HepG2 (cell line): ENCODE results near the gene SCMH1. TPM values are rescaled to one million over a fixed set of nuclear protein-coding genes. Genes with fewer than 3 reads are reported as not detected.
A peak's percentile ranks its signal among the peaks of the same experiment; 100 is the strongest.

Experiments used
- MAZ ChIP-seq, 2 experiments: sonication (generic) in 1 of 2; formaldehyde crosslinking in 1 of 2; IDR thresholded peaks; 2 replicates each; pipeline versions ENCODE4 v1.5.0 to v1.6.1; 2012 to 2020; ENCODE audit warnings: low read depth in 2 of 2, mild to moderate bottlenecking in 2 of 2, borderline replicate concordance in 1 of 2, improper control_type of control experiment in 1 of 2, low read length in 1 of 2, missing genetic modification reagents in 1 of 2, moderate library complexity in 1 of 2
- MED1 ChIP-seq: sonication (generic); formaldehyde crosslinking; IDR thresholded peaks from 2 replicates; pipeline ENCODE4 v1.4.0; 2020; ENCODE audit warnings: missing genetic modification reagents
- NFRKB ChIP-seq: fragments of 450-650 bp; IDR thresholded peaks from 2 replicates; pipeline ENCODE4 v1.6.1; 2017
- PAX8 ChIP-seq: sonication (generic); formaldehyde crosslinking; IDR thresholded peaks from 2 replicates; pipeline ENCODE4 v1.8.0; 2022; ENCODE audit warnings: mild to moderate bottlenecking, missing genetic modification reagents, borderline replicate concordance
- POLR2AphosphoS5 ChIP-seq: IDR thresholded peaks from 2 replicates; pipeline ENCODE4 v1.6.1; 2012; ENCODE audit warnings: low read depth, low read length
- RAD51 ChIP-seq: fragments of 450-650 bp; IDR thresholded peaks from 2 replicates; pipeline ENCODE4 v1.6.1; 2016; ENCODE audit warnings: borderline replicate concordance
- RARG ChIP-seq: sonication (generic); formaldehyde crosslinking; IDR thresholded peaks from 2 replicates; pipeline ENCODE4 v1.4.0; 2020; ENCODE audit warnings: low read depth, mild to moderate bottlenecking, missing genetic modification reagents
- TOPORS ChIP-seq: sonication (generic); formaldehyde crosslinking; IDR thresholded peaks from 2 replicates; pipeline ENCODE4 v1.8.0; 2023; ENCODE audit warnings: mild to moderate bottlenecking, missing genetic modification reagents
- TSC22D2 ChIP-seq: sonication (generic); formaldehyde crosslinking; IDR thresholded peaks from 2 replicates; pipeline ENCODE4 v1.5.1; 2020; ENCODE audit warnings: missing genetic modification reagents, mild to moderate bottlenecking, borderline replicate concordance
- ZNF44 ChIP-seq: sonication (generic); formaldehyde crosslinking; IDR thresholded peaks from 2 replicates; pipeline ENCODE4 v1.5.1; 2020; ENCODE audit warnings: mild to moderate bottlenecking, missing genetic modification reagents
- ZNF564 ChIP-seq: sonication (generic); formaldehyde crosslinking; IDR thresholded peaks from 2 replicates; pipeline ENCODE4 v1.8.1; 2023; ENCODE audit warnings: mild to moderate bottlenecking, missing genetic modification reagents
- ZNF605 ChIP-seq: sonication (generic); formaldehyde crosslinking; IDR thresholded peaks from 2 replicates; pipeline ENCODE4 v1.8.0; 2022; ENCODE audit warnings: mild to moderate bottlenecking, missing genetic modification reagents
- ZNF660 ChIP-seq: sonication (generic); formaldehyde crosslinking; IDR thresholded peaks from 2 replicates; pipeline ENCODE4 v1.5.1; 2020; ENCODE audit warnings: mild to moderate bottlenecking, low read depth, missing genetic modification reagents, borderline replicate concordance
- polyA plus RNA-seq, 8 experiments: library from polyadenylated mRNA; depleted of rRNA in 3 of 8; stranded (reverse) in 7 of 8; unstranded in 1 of 8; fragments of >200 nt; fragmentation: Illumina TruSeq in 4 of 8; extraction: Trizol in 4 of 8; gene quantifications; 2 replicates each; pipeline versions ENCODE4 v1.2.1 to v1.2.3, GENCODE V29; 2011 to 2016; ENCODE audit warnings: low read depth in 4 of 8, missing spikeins in 1 of 8, mixed read lengths in 1 of 8; ENCODE audit not compliant: insufficient read depth in 1 of 8
- total RNA-seq, 5 experiments: library from RNA; depleted of rRNA; stranded (reverse); fragments of >200 nt; fragmentation: Illumina TruSeq; extraction: Trizol; gene quantifications; 2 replicates each; pipeline ENCODE4 v1.2.3, GENCODE V29; 2016; ENCODE audit warnings: low read depth in 1 of 5
- TF ChIP-seq, protein P1 (sequence below): sonication (generic); formaldehyde crosslinking; IDR thresholded peaks from 2 replicates; pipeline ENCODE4 v1.5.1; 2020; ENCODE audit warnings: missing genetic modification reagents, mild to moderate bottlenecking, borderline replicate concordance
- TF ChIP-seq, protein P2 (sequence below): sonication (generic); formaldehyde crosslinking; IDR thresholded peaks from 2 replicates; pipeline ENCODE4 v1.5.0; 2020; ENCODE audit warnings: mild to moderate bottlenecking, low read depth, missing genetic modification reagents, borderline replicate concordance
- TF ChIP-seq, protein P3 (sequence below): sonication (generic); formaldehyde crosslinking; IDR thresholded peaks from 2 replicates; pipeline ENCODE4 v1.8.0; 2022; ENCODE audit warnings: missing genetic modification reagents, mild to moderate bottlenecking, borderline replicate concordance
- TF ChIP-seq, protein P4 (sequence below): sonication (generic); formaldehyde crosslinking; IDR thresholded peaks from 2 replicates; pipeline ENCODE4 v1.5.1; 2020; ENCODE audit warnings: missing genetic modification reagents, mild to moderate bottlenecking, borderline replicate concordance
- TF ChIP-seq, protein P5 (sequence below): sonication (generic); formaldehyde crosslinking; conservative IDR thresholded peaks from 2 replicates; pipeline ENCODE4 v1.4.0; 2020; ENCODE audit warnings: mild to moderate bottlenecking, missing genetic modification reagents, moderate library complexity

The SCMH1 gene
- total and polyA plus RNA-seq, 2 of the 13 experiments (the other 11 are each of a cell fraction or from before 2014, with no cell fraction given) = 41.8 to 52.6 TPM

DNA sequence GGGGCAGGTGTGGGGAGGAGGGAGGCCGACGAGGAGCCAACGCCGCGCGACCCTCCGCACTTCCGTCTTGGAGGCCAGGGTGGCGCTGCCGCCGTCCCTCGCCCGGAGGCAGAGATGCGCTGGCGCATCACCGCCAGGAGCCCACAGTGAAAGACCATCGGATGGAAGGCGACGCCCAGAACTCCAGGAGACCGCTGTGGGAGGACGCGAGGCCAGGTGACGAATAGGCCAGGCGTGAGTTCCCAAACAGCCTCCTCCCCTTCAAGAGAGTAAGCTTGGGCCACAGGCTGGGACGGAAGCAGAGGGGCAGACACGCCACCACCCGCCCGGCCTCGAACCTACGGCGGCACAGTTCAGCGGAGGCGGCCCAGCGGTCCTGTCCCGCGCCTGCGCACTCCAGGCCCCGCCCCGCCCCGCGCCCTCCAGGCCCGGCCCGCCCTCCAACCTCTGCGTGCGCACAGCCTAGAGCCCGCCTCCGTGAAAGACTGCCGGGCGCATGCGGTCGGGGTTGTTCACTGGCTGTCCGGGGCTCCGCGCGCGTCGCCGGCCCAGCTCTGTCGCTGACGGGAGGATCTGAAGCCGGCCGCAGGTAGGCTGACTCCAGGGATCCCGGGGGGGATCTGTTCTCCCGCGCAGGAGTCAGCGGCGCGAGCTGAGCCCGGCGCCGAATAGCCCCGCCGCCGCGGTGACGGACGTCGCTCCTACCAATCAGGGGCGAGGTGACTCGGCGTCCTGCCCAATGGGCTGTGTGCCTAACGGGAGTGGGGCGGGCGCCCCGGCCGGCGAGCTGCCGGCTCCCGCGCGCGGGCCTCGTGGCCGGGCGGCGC is 262.7 kb downstream of the SCMH1 start, which contains the start of gene CTPS1 (continued):
- TF ChIP-seq RARG (no peak), PAX8 (CRISPR knock-in tag) (no peak), MAZ (IDR thresholded peaks at IDR 0.05; ENCODE audit: borderline replicate concordance, low read depth, low read length) (0 out of 2 replicates have a peak, but pooled peaks have one; percentile 8), MAZ (CRISPR knock-in tag; IDR thresholded peaks at IDR 0.05; ENCODE audit: low read depth) (peak; percentile 91), POLR2AphosphoS5 (peak; percentile 71; the same call in 1 of the 2 replicates), MED1 (CRISPR knock-in tag) (no peak; the same call in 1 of the 2 replicates), ZNF564 (CRISPR knock-in tag) (peak; percentile 76; the same call in 1 of the 2 replicates), TSC22D2 (CRISPR knock-in tag) (peak; percentile 66; the same call in 1 of the 2 replicates), ZNF660 (CRISPR knock-in tag) (no peak), ZNF605 (CRISPR knock-in tag) (peak; percentile 77), ZNF44 (CRISPR knock-in tag) (no peak), TOPORS (CRISPR knock-in tag) (0 out of 2 replicates have a peak, but pooled peaks have one; percentile 18), RAD51 (no peak), NFRKB (no peak)
- TF ChIP-seq, protein P1, sequence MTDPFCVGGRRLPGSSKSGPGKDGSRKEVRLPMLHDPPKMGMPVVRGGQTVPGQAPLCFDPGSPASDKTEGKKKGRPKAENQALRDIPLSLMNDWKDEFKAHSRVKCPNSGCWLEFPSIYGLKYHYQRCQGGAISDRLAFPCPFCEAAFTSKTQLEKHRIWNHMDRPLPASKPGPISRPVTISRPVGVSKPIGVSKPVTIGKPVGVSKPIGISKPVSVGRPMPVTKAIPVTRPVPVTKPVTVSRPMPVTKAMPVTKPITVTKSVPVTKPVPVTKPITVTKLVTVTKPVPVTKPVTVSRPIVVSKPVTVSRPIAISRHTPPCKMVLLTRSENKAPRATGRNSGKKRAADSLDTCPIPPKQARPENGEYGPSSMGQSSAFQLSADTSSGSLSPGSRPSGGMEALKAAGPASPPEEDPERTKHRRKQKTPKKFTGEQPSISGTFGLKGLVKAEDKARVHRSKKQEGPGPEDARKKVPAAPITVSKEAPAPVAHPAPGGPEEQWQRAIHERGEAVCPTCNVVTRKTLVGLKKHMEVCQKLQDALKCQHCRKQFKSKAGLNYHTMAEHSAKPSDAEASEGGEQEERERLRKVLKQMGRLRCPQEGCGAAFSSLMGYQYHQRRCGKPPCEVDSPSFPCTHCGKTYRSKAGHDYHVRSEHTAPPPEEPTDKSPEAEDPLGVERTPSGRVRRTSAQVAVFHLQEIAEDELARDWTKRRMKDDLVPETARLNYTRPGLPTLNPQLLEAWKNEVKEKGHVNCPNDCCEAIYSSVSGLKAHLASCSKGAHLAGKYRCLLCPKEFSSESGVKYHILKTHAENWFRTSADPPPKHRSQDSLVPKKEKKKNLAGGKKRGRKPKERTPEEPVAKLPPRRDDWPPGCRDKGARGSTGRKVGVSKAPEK (CRISPR knock-in tag) = no peak
- TF ChIP-seq, protein P2, sequence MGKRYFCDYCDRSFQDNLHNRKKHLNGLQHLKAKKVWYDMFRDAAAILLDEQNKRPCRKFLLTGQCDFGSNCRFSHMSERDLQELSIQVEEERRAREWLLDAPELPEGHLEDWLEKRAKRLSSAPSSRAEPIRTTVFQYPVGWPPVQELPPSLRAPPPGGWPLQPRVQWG = no peak
- TF ChIP-seq, protein P3, sequence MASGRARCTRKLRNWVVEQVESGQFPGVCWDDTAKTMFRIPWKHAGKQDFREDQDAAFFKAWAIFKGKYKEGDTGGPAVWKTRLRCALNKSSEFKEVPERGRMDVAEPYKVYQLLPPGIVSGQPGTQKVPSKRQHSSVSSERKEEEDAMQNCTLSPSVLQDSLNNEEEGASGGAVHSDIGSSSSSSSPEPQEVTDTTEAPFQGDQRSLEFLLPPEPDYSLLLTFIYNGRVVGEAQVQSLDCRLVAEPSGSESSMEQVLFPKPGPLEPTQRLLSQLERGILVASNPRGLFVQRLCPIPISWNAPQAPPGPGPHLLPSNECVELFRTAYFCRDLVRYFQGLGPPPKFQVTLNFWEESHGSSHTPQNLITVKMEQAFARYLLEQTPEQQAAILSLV (CRISPR knock-in tag) = peak; percentile 16; the same call in 1 of the 2 replicates
- TF ChIP-seq, protein P4, sequence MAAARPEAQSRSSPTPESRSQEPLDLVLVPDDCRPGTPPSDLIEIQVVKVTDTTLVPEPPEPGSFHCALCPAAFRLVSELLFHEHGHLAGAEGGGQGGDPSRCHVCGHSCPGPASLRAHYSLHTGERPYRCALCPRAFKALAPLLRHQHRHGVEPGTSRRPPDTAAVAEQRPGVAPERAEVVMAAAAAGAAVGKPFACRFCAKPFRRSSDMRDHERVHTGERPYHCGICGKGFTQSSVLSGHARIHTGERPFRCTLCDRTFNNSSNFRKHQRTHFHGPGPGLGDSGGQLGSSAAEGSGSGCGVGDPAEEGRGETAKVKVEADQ (CRISPR knock-in tag) = no peak
- TF ChIP-seq, protein P5, sequence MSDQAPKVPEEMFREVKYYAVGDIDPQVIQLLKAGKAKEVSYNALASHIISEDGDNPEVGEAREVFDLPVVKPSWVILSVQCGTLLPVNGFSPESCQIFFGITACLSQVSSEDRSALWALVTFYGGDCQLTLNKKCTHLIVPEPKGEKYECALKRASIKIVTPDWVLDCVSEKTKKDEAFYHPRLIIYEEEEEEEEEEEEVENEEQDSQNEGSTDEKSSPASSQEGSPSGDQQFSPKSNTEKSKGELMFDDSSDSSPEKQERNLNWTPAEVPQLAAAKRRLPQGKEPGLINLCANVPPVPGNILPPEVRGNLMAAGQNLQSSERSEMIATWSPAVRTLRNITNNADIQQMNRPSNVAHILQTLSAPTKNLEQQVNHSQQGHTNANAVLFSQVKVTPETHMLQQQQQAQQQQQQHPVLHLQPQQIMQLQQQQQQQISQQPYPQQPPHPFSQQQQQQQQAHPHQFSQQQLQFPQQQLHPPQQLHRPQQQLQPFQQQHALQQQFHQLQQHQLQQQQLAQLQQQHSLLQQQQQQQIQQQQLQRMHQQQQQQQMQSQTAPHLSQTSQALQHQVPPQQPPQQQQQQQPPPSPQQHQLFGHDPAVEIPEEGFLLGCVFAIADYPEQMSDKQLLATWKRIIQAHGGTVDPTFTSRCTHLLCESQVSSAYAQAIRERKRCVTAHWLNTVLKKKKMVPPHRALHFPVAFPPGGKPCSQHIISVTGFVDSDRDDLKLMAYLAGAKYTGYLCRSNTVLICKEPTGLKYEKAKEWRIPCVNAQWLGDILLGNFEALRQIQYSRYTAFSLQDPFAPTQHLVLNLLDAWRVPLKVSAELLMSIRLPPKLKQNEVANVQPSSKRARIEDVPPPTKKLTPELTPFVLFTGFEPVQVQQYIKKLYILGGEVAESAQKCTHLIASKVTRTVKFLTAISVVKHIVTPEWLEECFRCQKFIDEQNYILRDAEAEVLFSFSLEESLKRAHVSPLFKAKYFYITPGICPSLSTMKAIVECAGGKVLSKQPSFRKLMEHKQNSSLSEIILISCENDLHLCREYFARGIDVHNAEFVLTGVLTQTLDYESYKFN (CRISPR knock-in tag) = no peak
